GM18526 (cell line): Measurements from ENCODE around the gene LDLRAD2.

Experiments
- POLR2A ChIP-seq: IDR thresholded peaks from 3 replicates; pipeline ENCODE4 v1.6.1; 2011; ENCODE audit not compliant: insufficient read length; ENCODE audit errors: extremely low read depth

LDLRAD2 gene

DNA sequence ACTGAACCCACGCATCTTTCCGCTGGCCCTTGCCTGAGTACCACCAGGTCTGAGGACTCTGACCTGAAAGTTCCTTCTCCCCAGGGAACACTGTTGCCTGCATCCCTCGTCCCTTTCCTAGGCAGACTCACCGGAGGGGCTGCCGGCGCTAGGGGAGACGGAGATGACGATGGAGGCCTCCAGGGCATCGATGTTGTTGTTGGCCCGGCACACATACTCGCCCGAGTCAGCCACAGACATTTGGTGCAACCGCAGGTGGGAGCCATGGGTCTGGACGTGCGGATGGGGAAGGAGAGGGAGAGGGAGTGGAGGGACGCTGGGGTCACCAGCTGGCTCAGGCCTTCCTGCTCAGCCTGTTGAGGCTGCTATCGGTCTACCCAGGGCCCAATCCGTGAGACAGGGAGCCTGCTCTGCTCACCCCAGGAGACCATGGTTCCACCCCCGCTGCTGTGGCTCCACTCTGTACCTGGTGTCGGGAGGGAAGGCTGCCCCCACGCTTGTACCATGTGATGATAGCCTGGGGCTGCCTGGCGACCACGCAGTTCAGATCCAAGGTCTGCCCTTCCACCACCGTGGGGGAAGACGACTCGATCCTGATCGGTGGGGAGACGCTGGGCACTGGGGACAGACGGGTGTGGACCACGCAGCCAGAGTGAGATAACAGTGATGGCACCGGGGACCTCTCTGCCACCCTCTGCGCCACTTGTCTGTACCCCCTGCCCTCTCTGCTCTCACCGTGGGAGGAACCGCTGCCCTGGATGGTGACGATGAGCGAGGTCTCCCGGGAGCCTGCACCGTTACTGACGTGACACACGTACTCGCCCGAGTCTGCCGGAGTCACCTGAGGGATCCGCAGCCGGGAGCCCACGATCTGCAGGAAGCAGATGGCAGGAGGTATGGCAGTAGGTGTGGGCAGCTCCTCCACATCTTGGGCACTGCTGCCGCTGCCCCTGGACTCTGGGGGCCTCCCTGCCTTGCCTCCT is 35.4 kb downstream of the LDLRAD2 start:
- TF ChIP-seq POLR2A: no peak

DNA sequence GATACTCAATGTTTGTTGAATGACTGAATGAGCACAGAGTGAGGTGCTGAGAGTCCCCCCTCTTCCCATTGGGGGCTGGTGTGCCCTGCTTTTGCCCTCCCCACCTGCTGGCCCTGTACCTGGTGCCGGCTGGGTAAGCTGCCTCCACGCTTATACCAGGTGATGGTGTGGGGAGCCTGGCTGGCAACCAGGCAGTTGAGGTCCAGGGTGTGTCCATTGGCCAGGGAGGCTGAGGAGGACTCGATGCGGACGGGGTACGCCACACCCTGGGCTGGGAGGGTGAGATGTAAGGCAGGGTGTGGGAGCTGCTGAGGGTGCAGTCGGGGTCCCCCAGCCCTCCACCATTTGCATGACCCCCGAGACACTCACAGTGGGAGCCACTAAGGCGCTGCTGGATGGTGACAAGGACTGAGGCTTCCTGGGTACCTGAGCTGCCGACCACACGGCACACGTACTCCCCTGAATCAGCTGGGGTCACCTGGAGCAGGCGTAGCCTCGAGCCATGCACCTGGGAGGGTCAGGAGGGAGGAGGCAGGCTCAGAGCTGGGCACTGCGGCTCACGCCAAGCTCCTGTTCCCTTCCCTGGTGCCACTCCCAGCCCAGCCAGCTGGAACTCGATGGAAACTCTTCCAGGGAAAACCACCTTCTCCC is 36.6 kb downstream of the LDLRAD2 start:
- no peak for TF ChIP-seq POLR2A

- TF ChIP-seq POLR2A: no peak
Observed at GRCh38 chr1:21849909-21850576, 38.0 kb downstream of the LDLRAD2 start.

DNA sequence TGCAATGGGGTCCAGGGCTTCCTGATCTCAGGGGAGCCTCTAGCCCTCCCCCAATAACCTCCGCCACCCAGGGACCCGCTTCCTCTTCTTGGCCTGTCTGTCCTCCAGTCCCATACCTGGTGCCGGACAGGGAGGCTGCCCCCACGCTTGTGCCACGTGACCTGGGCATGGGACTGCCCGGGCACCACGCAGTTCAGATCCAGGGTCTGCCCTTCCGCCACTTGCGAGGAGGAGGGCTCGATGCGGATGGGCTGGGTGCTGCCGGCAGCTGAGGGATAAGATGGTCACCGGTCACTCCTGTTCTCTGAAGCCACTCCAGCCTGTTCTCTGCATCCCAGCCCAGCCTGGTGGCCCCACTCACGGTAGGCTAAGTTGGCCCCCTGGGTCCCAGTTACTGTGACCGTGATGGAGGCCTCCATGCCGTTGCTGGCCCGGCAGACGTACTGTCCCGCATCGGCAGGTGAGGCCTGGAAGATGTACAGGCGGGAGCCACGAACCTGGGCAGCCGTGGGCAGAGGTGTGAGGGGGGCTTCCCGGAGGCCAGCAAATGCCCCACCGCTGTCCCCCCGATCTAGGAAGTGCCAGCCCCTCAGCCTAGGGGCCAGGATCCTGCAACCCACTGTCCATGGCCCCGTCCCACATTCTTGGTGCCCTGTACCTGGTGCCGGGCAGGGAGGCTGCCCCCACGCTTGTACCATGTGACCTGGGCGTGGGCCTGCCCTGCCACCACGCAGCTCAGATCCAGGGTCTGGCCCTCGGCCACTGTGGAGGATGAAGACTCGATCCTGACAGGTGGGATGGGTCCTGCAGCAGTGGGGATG is 39.6 kb downstream of the LDLRAD2 start:
- no peak for TF ChIP-seq POLR2A

DNA sequence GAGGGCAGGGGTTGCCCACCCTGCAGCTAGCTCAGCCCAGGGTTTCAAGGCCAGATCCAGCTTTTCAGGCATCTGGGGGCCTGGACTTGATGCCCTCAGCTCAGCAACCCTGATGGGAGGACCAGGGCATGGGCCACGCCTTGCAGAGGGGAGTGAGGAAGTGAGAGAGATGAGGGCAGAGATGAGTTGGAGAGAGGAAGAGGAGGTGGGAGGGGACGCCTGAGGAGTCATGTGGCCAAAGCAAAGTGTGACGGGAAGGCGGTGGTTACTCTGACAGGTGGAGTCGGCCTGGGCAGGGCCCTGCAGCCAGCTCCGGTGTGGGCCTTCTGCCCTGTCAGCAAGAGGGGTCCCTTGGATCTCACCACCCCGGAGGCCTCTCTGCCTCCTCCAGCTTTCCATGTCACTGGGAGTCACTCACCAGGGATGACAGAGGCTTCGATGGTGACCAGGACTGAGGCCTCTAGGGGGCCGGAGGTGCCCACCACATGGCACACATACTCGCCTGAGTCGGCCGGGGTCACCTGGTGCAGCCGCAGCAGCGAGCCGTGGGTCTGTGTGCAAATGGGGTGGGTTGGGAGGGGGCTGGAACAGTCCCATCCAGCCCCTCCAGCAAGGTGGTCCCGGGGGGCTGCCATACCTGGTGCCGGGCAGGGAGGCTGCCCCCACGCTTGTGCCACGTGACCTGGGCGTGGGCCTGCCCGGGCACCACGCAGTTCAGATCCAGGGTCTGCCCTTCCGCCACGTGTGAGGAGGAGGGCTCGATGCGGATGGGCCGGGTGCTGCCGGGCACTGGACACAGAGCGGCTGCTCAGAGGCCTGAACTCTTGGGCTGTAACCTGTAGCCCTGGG is 40.4 kb downstream of the LDLRAD2 start:
- TF ChIP-seq POLR2A: peak; percentile 29

DNA sequence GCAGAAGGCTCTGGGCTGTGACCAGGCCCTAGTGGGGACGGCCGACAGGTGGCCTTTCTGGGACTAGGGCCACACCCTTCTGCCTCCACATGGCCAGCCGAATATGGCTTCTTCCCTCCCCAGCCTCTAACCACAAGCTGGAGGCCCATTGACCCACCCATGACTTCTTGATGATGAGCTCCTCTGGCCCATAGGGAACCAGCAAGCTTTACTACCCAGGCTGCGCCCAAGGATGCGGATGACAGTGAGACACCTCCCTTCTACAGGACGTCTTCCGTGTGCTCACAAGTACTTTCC is 41.0 kb downstream of the LDLRAD2 start:
- no peak for TF ChIP-seq POLR2A

DNA sequence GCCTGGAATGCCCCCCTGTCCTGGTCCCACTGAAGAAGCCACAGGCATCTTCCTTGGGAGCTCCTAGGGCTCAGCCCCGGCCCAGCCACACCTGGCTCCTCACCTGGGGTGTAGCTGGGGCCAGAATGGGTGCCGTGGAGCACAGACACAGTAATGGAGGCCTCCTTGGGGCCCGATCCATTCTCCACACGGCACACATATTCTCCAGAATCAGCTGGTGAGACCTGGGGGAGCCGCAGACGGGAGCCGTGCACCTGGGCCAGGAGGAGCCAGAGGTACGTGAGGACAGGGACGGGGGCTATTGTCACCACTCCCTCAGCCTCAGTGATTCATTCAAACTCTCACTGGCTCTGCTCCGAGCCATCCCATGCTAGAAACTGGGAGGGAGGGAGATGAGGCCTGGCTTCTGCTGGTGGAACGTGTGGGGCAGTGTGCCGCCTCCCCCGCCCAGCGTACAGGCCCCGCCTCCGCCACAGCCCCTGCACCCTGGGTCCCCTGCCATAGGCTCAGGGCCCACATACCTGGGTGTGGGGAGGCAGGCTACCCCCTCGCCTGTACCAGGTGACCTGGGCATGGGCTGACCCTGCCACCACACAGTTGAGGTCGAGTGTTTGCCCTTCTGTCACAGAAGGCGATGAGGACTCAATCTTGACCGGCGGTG is 42.2 kb downstream of the LDLRAD2 start:
- TF ChIP-seq POLR2A: no peak

GRCh38 chr1:21854751-21855131 is 42.7 kb downstream of the LDLRAD2 start:
- no peak for TF ChIP-seq POLR2A

GRCh38 chr1:21855257-21856096 is 43.4 kb downstream of the LDLRAD2 start:
- TF ChIP-seq POLR2A: no peak

DNA sequence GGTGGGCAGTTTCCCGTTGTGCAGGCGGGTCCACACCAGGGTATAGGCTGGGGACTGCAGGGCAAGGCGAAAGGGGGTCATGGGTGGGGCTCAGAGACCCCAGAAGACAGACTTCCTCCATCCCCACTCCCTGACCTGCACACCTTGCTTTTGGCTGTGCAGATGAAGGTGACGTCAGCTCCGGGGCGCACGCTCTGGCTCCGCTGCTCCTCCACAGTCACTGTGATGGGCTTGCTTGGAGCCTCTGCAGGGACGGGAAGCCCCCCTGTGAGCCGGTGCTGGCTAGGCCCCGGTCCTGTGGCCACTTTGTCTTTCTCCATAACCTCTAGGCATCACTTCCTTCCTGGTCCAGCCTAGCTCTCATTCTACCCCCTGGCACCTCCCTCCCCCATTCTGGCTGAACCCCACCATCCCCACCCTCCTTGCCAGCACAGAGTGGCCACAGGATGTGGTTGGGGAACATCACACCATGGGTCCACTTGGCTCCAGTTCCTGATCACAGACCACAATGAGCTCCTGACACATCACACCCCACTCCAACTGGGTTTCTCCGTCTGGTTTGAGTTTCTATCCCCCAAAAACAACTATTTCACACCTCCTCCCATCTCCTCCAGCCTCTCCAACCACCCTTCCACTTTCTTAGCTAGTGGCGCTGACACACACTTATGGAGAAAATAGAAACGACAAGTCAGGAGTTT is 45.2 kb downstream of the LDLRAD2 start:
- no peak for TF ChIP-seq POLR2A

DNA sequence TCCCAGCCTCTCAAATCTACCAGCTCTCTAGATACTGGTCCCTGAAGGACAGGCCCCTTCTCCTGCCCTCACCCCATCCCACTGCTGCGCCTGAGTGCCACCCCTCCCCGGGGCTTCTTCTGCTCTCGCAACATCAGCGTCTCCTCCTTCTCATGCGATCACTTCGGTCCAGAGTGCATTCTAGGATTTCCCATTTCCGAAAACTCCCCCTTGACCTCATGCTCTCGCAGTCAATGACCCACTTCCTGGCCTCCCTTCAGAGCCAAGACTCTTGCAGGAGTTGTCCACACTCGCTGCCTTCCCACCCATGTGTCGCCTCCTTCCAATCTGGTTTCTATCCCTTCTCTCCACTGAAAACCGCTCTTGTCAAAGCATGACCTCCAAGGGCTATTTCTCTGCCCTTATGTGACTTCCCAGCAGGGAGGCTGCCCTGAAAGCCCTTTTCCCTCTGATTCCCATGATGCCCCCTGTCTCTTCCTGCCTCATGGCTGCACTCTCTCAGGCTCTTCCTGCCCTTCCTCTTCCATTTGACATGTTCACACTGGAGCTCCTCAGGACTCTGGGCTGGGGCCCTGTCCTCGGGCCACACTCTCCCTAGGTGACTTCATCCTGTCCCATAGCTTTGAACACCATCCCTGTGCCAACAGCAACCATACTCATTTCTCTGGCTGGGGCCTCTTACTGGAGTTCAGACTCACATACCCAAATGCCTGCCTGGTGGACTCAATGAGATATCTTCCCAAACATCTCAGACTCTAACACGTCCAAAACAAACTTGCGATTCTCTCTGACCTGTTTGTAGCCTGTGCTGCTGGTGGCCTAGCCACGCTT is 46.0 kb downstream of the LDLRAD2 start:
- no peak for TF ChIP-seq POLR2A
